ENCODE measurements around the gene NSD2.

Gene NSD2

DNA sequence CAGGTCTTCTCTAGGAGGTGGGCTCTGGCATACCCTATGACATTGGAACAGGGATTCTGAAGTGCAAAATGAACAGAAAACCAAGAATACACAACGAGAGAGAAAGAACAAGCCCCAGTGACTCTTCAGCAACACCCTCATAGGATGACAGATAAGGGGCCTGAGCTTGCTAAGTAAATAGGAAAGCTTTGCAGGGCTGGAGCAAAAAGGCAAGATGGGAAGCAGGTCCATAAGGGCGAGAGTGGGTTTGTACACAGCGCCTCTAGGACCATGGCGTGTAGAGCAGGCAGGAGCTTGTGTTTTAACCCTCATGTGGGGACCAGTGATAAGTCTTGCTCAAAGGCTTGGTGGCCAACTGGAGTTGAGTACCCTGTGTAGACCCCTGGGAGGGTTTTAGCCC is 91.8 kb downstream of the NSD2 start:
- H3K27me3 ChIP-seq (ENCODE audit: insufficient read depth, low read length): no peaks in the 10 kb centered on the region
- H3K9ac ChIP-seq (ENCODE audit: low read depth, low read length): no peak overlapping the region
- no peak overlapping the region for H3K27ac ChIP-seq (ENCODE audit: low read depth, low read length)
- H3K9me3 ChIP-seq (ENCODE audit: insufficient read depth, low read depth, low read length): no peaks in the 10 kb centered on the region
- 96% methylated on average over 4 of the region's 4 CpGs for WGBS
- H3K4me3 ChIP-seq (ENCODE audit: low read length): no peak overlapping the region
- peaks cover 86% of the 10 kb centered on the region for H3K36me3 ChIP-seq (ENCODE audit: insufficient read depth, low read length)
- H3K4me1 ChIP-seq (ENCODE audit: insufficient read depth, low read length): 0 out of 2 replicates have a peak, but pooled peaks cover 3% of the 10 kb centered on the region

DNA sequence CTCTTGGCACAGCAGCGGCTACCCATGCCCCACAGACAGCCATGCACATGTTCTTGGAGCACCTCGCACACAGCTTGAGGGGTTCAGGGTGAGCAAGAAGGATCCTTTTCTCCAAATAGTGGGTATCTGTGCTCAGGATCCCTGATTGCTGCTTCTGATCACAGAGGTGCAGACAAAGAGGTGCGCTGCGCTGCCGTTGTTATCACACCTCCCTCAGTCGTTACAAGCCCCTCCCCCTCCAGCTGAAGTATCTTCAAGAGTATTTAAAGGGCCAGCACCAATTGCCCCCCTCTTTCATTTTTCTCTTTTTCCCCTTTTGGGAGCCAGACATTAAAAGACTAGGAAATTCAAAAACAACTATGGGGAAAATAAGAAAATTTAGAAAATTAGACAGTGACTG is 93.2 kb downstream of the NSD2 start:
- H3K4me3 ChIP-seq (ENCODE audit: low read length): no peak overlapping the region
- 79% methylated on average over 6 of the region's 6 CpGs for WGBS
- no peaks in the 10 kb centered on the region for H3K9me3 ChIP-seq (ENCODE audit: insufficient read depth, low read depth, low read length)
- H3K27ac ChIP-seq (ENCODE audit: low read depth, low read length): no peak overlapping the region
- 0 out of 2 replicates have a peak, but pooled peaks cover 3% of the 10 kb centered on the region for H3K4me1 ChIP-seq (ENCODE audit: insufficient read depth, low read length)
- H3K9ac ChIP-seq (ENCODE audit: low read depth, low read length): no peak overlapping the region; the same call in 1 of the 2 replicates
- H3K36me3 ChIP-seq (ENCODE audit: insufficient read depth, low read length): peaks cover 85% of the 10 kb centered on the region
- no peaks in the 10 kb centered on the region for H3K27me3 ChIP-seq (ENCODE audit: insufficient read depth, low read length)

DNA sequence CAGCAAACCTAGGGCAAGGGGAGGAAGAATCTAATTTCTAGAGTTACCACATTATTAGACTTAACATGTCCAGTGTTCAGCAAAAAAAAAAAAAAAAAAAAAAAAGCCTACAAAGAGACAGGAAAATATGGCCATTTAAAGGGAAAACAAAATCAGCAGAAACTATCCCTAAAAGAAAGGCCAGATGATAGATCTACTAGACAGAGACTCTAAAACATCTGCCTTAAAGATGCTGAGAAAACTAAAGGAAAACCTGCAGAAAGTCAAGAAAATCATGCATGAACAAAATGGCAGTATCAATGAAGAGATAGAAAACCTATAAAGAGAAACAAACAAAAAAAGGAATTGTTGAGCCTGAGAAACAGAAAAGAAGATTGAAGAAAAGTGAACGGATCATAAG is 93.8 kb downstream of the NSD2 start:
- Histone ChIP-seq H3K4me3 (ENCODE audit: low read length) (no peak overlapping the region), H3K27me3 (ENCODE audit: insufficient read depth, low read length) (no peaks in the 10 kb centered on the region), H3K9ac (ENCODE audit: low read depth, low read length) (no peak overlapping the region), H3K9me3 (ENCODE audit: insufficient read depth, low read depth, low read length) (no peaks in the 10 kb centered on the region), H3K4me1 (ENCODE audit: insufficient read depth, low read length) (0 out of 2 replicates have a peak, but pooled peaks cover 3% of the 10 kb centered on the region), H3K36me3 (ENCODE audit: insufficient read depth, low read length) (peaks cover 85% of the 10 kb centered on the region), H3K27ac (ENCODE audit: low read depth, low read length) (no peak overlapping the region)
- 94% methylated on average over 1 of the region's 1 CpG for WGBS

DNA sequence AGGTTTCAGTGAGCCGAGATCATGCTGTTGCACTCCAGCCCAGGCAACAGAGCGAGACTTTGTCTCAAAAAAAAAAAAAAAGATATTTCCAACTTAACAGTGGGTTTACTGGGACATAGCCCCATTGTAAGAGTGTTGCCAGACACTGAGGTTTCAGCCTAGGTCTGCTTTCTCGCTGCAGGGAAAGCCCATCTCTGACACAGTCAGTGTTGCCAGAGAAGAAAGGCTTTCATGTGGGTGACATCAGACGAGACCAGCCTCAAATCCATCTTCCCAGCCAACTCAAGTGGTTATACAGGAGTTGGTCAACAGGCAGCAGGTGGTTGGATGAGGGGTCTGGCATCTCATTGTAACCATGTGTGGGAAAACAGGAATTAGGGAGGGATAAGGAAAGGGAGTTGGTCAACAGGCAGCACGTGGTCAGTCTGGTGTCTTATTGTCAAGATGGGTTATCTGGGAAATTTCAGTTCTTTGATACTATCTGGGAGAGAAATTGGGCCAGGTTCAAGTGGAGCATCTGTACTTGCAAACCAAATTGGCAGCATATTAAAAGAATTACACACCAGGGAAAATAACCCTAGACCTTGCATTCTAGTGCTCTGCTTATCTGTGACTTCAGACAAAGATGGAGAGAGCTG is 96.4 kb downstream of the NSD2 start:
- Histone ChIP-seq H3K27me3 (ENCODE audit: insufficient read depth, low read length) (no peaks in the 10 kb centered on the region), H3K9me3 (ENCODE audit: insufficient read depth, low read depth, low read length) (no peaks in the 10 kb centered on the region), H3K4me3 (ENCODE audit: low read length) (no peak overlapping the region), H3K4me1 (ENCODE audit: insufficient read depth, low read length) (0 out of 2 replicates have a peak, but pooled peaks cover 3% of the 10 kb centered on the region), H3K36me3 (ENCODE audit: insufficient read depth, low read length) (peaks cover 80% of the 10 kb centered on the region), H3K9ac (ENCODE audit: low read depth, low read length) (no peak overlapping the region), H3K27ac (ENCODE audit: low read depth, low read length) (no peak overlapping the region)
- WGBS: 97% methylated on average over 5 of the region's 5 CpGs

GRCh38 chr4:1968686-1969295 is 97.6 kb downstream of the NSD2 start:
- no peak overlapping the region for H3K9ac ChIP-seq (ENCODE audit: low read depth, low read length)
- 91% methylated on average over 7 of the region's 7 CpGs for WGBS
- H3K4me1 ChIP-seq (ENCODE audit: insufficient read depth, low read length): 0 out of 2 replicates have a peak, but pooled peaks cover 3% of the 10 kb centered on the region
- H3K27ac ChIP-seq (ENCODE audit: low read depth, low read length): no peak overlapping the region
- no peaks in the 10 kb centered on the region for H3K9me3 ChIP-seq (ENCODE audit: insufficient read depth, low read depth, low read length)
- no peak overlapping the region for H3K4me3 ChIP-seq (ENCODE audit: low read length)
- no peaks in the 10 kb centered on the region for H3K27me3 ChIP-seq (ENCODE audit: insufficient read depth, low read length)
- H3K36me3 ChIP-seq (ENCODE audit: insufficient read depth, low read length): peaks cover 74% of the 10 kb centered on the region

GRCh38 chr4:1969928-1970723 is 98.9 kb downstream of the NSD2 start:
- no peaks in the 10 kb centered on the region for H3K9me3 ChIP-seq (ENCODE audit: insufficient read depth, low read depth, low read length)
- no peaks in the 10 kb centered on the region for H3K27me3 ChIP-seq (ENCODE audit: insufficient read depth, low read length)
- peaks cover 74% of the 10 kb centered on the region for H3K36me3 ChIP-seq (ENCODE audit: insufficient read depth, low read length)
- no peak overlapping the region for H3K4me3 ChIP-seq (ENCODE audit: low read length)
- H3K9ac ChIP-seq (ENCODE audit: low read depth, low read length): no peak overlapping the region
- no peaks in the 10 kb centered on the region for H3K4me1 ChIP-seq (ENCODE audit: insufficient read depth, low read length)
- WGBS: 96% methylated on average over 17 of the region's 17 CpGs
- H3K27ac ChIP-seq (ENCODE audit: low read depth, low read length): no peak overlapping the region

DNA sequence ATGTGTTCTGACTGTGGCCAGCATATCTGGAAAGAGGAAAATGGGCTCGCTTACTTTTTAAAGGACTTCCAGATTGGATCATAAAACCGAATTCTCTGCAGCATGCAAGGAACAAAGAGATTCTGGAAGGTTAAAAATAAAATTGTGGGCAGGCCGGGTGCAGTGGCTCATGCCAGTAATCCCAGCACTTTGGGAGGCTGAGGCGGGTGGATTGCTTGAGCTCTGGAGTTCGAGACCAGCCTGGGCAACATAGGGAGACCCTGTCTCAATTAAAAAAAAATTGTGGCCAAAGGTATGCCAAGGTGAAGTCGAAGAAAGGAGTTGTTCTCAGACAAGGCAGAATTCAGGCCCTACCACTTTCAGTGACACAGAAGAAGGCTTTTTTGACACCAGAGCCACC is 99.7 kb downstream of the NSD2 start:
- WGBS: 91% methylated on average over 6 of the region's 6 CpGs
- H3K9ac ChIP-seq (ENCODE audit: low read depth, low read length): no peak overlapping the region
- H3K36me3 ChIP-seq (ENCODE audit: insufficient read depth, low read length): peaks cover 74% of the 10 kb centered on the region
- H3K27me3 ChIP-seq (ENCODE audit: insufficient read depth, low read length): no peaks in the 10 kb centered on the region
- no peak overlapping the region for H3K4me3 ChIP-seq (ENCODE audit: low read length)
- no peak overlapping the region for H3K27ac ChIP-seq (ENCODE audit: low read depth, low read length)
- no peaks in the 10 kb centered on the region for H3K9me3 ChIP-seq (ENCODE audit: insufficient read depth, low read depth, low read length)
- H3K4me1 ChIP-seq (ENCODE audit: insufficient read depth, low read length): no peaks in the 10 kb centered on the region

GRCh38 chr4:1971456-1972200 is 100.4 kb downstream of the NSD2 start:
- 94% methylated on average over 16 of the region's 16 CpGs for WGBS
- H3K27ac ChIP-seq (ENCODE audit: low read depth, low read length): no peak overlapping the region
- no peak overlapping the region for H3K9ac ChIP-seq (ENCODE audit: low read depth, low read length)
- no peak overlapping the region for H3K4me3 ChIP-seq (ENCODE audit: low read length)
- H3K27me3 ChIP-seq (ENCODE audit: insufficient read depth, low read length): no peaks in the 10 kb centered on the region
- peaks cover 79% of the 10 kb centered on the region for H3K36me3 ChIP-seq (ENCODE audit: insufficient read depth, low read length)
- H3K4me1 ChIP-seq (ENCODE audit: insufficient read depth, low read length): no peaks in the 10 kb centered on the region
- H3K9me3 ChIP-seq (ENCODE audit: insufficient read depth, low read depth, low read length): no peaks in the 10 kb centered on the region

DNA sequence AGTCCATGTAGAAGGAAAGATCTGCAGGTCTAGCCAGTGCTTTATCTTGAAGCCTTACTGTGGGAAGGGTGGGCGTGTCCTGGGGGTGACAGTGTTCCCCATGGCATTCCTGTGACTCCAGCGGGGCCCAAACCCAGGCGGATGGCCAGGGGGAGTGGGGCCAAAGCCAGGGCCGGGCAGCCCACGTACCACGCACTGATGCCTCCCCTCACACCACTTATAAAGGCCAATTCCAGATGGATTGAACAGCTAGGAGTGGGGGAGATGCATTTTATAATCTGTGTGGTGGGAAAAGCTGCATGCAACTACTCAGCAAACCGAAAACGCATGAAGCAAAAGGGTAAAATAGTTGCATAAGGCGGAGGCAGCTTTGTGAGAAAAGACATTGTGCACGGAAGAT is 101.2 kb downstream of the NSD2 start:
- H3K36me3 ChIP-seq (ENCODE audit: insufficient read depth, low read length): peaks cover 85% of the 10 kb centered on the region
- H3K27me3 ChIP-seq (ENCODE audit: insufficient read depth, low read length): no peaks in the 10 kb centered on the region
- H3K9ac ChIP-seq (ENCODE audit: low read depth, low read length): no peak overlapping the region
- 94% methylated on average over 8 of the region's 10 CpGs for WGBS
- H3K27ac ChIP-seq (ENCODE audit: low read depth, low read length): no peak overlapping the region
- no peaks in the 10 kb centered on the region for H3K4me1 ChIP-seq (ENCODE audit: insufficient read depth, low read length)
- H3K4me3 ChIP-seq (ENCODE audit: low read length): no peak overlapping the region
- no peaks in the 10 kb centered on the region for H3K9me3 ChIP-seq (ENCODE audit: insufficient read depth, low read depth, low read length)

DNA sequence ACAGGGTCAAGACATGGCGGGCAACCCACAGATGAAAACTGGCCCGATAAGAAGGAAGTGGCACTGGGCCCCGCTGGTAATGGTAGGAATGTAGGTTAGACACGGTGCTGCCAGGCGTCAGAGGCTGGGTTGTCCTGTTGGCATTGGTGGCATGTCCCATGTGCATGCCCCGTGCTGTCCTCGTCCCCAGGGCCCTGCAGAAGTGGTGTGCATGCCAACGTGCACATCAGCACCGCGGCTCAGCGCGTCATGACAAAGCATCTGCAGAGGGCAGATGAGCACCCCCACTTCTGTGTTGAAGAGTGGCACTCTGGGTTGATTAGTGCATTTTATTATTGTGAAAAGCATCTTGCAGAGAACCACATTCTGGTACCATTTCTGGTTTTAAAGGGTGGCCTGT is 102.0 kb downstream of the NSD2 start:
- Histone ChIP-seq H3K9ac (ENCODE audit: low read depth, low read length) (no peak overlapping the region), H3K9me3 (ENCODE audit: insufficient read depth, low read depth, low read length) (no peaks in the 10 kb centered on the region), H3K27me3 (ENCODE audit: insufficient read depth, low read length) (no peaks in the 10 kb centered on the region), H3K27ac (ENCODE audit: low read depth, low read length) (no peak overlapping the region), H3K4me3 (ENCODE audit: low read length) (no peak overlapping the region), H3K36me3 (ENCODE audit: insufficient read depth, low read length) (peaks cover 83% of the 10 kb centered on the region), H3K4me1 (ENCODE audit: insufficient read depth, low read length) (no peaks in the 10 kb centered on the region)
- WGBS: 95% methylated on average over 12 of the region's 12 CpGs

GRCh38 chr4:1973661-1974060 is 102.5 kb downstream of the NSD2 start:
- WGBS: 96% methylated on average over 18 of the region's 18 CpGs
- Histone ChIP-seq H3K36me3 (ENCODE audit: insufficient read depth, low read length) (peaks cover 83% of the 10 kb centered on the region), H3K4me3 (ENCODE audit: low read length) (no peak overlapping the region), H3K27me3 (ENCODE audit: insufficient read depth, low read length) (no peaks in the 10 kb centered on the region), H3K27ac (ENCODE audit: low read depth, low read length) (no peak overlapping the region), H3K4me1 (ENCODE audit: insufficient read depth, low read length) (no peaks in the 10 kb centered on the region), H3K9ac (ENCODE audit: low read depth, low read length) (no peak overlapping the region), H3K9me3 (ENCODE audit: insufficient read depth, low read depth, low read length) (no peaks in the 10 kb centered on the region)
